Activated naive CD4-positive, alpha-beta T cell treated with anti-CD3 and anti-CD28 coated beads, Interleukin-2, amount 50 U/mL, for 72 hours (primary cell): ENCODE data around the gene TMEM198. TPM values are rescaled to one million over a fixed set of nuclear protein-coding genes. Genes with fewer than 3 reads are reported as not detected.

ENCODE experiments used
- ATAC-seq, 2 donors: fragments of 150-1000 bp; cut with Tn5 transposase; 2 replicates each; pipeline ENCODE4 v1.10.0; 2021; ENCODE audit warnings: mild to moderate bottlenecking in 2 of 2, moderate library complexity in 2 of 2
- DNase-seq, 2 donors: peaks; one replicate each; pipeline ENCODE4 v3.0.0; 2021 to 2022; ENCODE audit warnings: low spot score in 2 of 2
- H3K27ac Mint-ChIP-seq, 2 donors: one replicate each; pipeline ENCODE4 v1.8.0; 2022; ENCODE audit warnings: mild to moderate bottlenecking in 2 of 2, mixed read lengths in 2 of 2
- H3K36me3 Mint-ChIP-seq, 2 donors: one replicate each; pipeline ENCODE4 v1.8.0; 2022; ENCODE audit warnings: mixed read lengths in 2 of 2
- H3K9me3 Mint-ChIP-seq, 2 donors: one replicate each; pipeline ENCODE4 v1.8.0; 2022; ENCODE audit warnings: mixed read lengths in 2 of 2
- total RNA-seq, 2 donors: library from RNA; stranded (reverse); gene quantifications; one replicate each; pipeline ENCODE4 v1.2.3, GENCODE V29; 2022

Gene TMEM198
- total RNA-seq, 2 donors from 2014 or later = 1.8 to 6.1 TPM

GRCh38 chr2:219517954-219518778, 25.7 kb upstream of the TMEM198 start:
- DNase-seq = no peak
- no peaks in the 10 kb centered on the region for H3K36me3 Mint-ChIP-seq
- ATAC-seq = no peak
- no peak overlapping the region for H3K27ac Mint-ChIP-seq
- H3K9me3 Mint-ChIP-seq = no peaks in the 10 kb centered on the region

DNA sequence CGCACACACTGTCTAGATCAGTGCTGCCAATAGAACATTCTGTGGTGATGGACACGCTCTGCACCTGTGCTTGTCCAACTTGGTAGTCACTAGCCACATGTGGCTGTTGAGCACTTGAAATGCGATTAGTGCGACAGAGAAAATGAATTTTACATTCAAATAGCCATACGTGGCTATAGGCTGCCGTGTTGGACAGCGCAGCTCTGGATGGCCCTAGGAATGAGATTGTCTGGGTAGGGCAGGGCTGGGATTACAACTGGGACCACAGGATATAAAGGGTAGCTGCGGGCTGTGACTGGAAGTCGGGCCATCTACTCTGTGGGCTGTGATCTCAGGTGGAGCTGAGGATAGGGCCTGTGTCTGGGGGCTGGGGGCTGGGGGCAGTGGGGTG, 24.3 kb upstream of the TMEM198 start:
- DNase-seq = no peak
- Mint-ChIP-seq H3K9me3 (no peaks in the 10 kb centered on the region), H3K36me3 (no peaks in the 10 kb centered on the region), H3K27ac (no peak overlapping the region)
- no peak for ATAC-seq

DNA sequence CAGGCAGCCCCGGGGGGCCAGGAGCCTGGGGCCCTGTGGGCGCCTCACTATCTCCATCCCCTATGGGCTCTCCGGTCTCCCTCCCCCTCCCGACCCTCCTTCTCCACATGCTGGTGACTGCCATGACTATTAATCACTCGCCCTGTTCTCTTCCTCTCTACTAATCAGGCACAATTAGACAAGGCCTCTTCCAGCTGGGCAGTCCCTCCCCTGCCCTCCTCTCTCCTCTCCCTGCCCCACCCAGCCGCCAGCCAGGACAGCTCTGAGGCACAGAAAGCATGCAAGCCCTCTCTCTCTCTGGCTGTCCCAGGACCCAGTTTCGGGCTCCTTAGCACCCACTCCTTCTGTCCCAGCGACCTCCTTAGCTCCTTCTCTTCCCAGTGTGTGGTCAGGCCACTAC, 23.7 kb upstream of the TMEM198 start:
- DNase-seq (no peak), ATAC-seq (no peak)
- no peak overlapping the region for H3K27ac Mint-ChIP-seq
- H3K9me3 Mint-ChIP-seq = no peaks in the 10 kb centered on the region
- H3K36me3 Mint-ChIP-seq = no peaks in the 10 kb centered on the region

GRCh38 chr2:219521066-219521880, 22.6 kb upstream of the TMEM198 start:
- DNase-seq (no peak), ATAC-seq (peak; percentile 18 to 41)
- H3K9me3 Mint-ChIP-seq = no peaks in the 10 kb centered on the region
- peak overlapping the region in 1 of 2 donors; percentile 9 for H3K27ac Mint-ChIP-seq
- H3K36me3 Mint-ChIP-seq = no peaks in the 10 kb centered on the region

- no peaks in the 10 kb centered on the region for H3K36me3 Mint-ChIP-seq
These were observed 21.5 kb upstream of the TMEM198 start for GRCh38 chr2:219522111-219523030.

DNA sequence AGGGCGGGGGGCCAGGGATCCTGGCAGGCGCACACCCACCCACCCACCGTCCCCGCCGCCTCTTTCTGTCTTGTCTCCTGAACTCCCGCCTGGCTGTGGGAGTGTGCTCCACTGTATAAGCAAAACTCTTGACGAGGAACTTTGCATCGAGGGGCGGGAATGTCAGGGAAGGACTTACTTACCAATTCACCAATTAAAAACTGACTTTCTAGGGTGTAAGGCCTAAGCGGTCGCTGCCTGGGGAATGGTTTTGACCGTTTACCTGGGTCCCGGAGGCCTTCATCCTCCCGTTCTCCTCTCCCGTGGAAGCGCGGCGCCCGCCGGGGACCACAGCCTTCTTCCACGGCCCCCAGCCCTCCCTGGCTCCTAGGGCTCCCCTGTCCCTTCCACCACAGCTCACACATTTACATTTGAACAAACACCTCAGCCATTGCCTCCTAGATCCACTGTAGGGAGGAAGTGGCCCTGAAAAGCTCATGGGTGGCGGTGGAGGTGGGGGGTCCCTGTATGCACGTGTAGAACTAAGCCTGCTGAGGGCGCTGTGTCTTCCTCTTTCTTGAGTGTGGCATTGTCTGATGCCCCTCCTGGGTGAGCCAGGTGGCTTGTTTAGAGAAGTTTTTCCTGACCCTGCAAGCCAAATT, 20.7 kb upstream of the TMEM198 start:
- ATAC-seq (no peak), DNase-seq (no peak)
- Mint-ChIP-seq H3K27ac (no peak overlapping the region), H3K36me3 (no peaks in the 10 kb centered on the region), H3K9me3 (no peaks in the 10 kb centered on the region)

More at GRCh38 chr2:219522111-219523030, 21.5 kb upstream of the TMEM198 start:
- Mint-ChIP-seq H3K9me3 (no peaks in the 10 kb centered on the region), H3K27ac (no peak overlapping the region)
- no peak for DNase-seq
- ATAC-seq = no peak

GRCh38 chr2:219524817-219525216, 19.0 kb upstream of the TMEM198 start:
- no peak for DNase-seq

GRCh38 chr2:219525533-219526232, 18.1 kb upstream of the TMEM198 start:
- ATAC-seq = no peak
- Mint-ChIP-seq H3K9me3 (no peaks in the 10 kb centered on the region), H3K27ac (no peak overlapping the region), H3K36me3 (no peaks in the 10 kb centered on the region)
- no peak for DNase-seq

More at GRCh38 chr2:219524817-219525216, 19.0 kb upstream of the TMEM198 start:
- no peaks in the 10 kb centered on the region for H3K36me3 Mint-ChIP-seq
- no peak overlapping the region for H3K27ac Mint-ChIP-seq
- no peak for ATAC-seq
- H3K9me3 Mint-ChIP-seq = no peaks in the 10 kb centered on the region

- ATAC-seq (no peak), DNase-seq (no peak)
- Mint-ChIP-seq H3K9me3 (no peaks in the 10 kb centered on the region), H3K36me3 (no peaks in the 10 kb centered on the region), H3K27ac (no peak overlapping the region)
These were observed 17.3 kb upstream of the TMEM198 start for GRCh38 chr2:219526320-219527075.

GRCh38 chr2:219527076-219527394, 16.8 kb upstream of the TMEM198 start:
- no peak for ATAC-seq
- H3K9me3 Mint-ChIP-seq = no peaks in the 10 kb centered on the region
- H3K36me3 Mint-ChIP-seq = no peaks in the 10 kb centered on the region
- no peak overlapping the region for H3K27ac Mint-ChIP-seq
- DNase-seq = no peak

DNA sequence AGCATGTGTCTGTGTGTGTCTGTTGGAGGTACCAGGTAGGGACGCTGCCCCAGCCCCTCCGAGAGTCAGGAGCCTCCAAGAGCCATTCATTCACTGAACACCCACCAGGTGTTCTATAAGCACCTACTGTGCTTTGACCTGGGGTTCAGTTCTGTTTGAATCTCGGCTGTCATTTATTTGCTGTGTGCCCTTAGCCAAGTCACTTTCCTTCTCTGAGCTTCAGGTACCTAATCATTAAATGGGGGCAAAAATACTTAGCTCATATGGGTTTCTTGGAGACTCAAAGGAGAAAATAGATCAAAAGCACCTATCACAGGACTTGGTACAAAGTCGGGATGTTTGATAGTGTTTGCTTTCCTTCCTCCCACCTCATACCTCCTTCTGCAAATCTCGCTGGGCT, 16.4 kb upstream of the TMEM198 start:
- H3K9me3 Mint-ChIP-seq = no peaks in the 10 kb centered on the region
- ATAC-seq (no peak), DNase-seq (no peak)
- no peak overlapping the region for H3K27ac Mint-ChIP-seq
- no peaks in the 10 kb centered on the region for H3K36me3 Mint-ChIP-seq

- peak; percentile 89 to 92 for ATAC-seq
- peak; percentile 77 to 93 for DNase-seq
- no peak overlapping the region for H3K27ac Mint-ChIP-seq
- no peaks in the 10 kb centered on the region for H3K9me3 Mint-ChIP-seq
- no peaks in the 10 kb centered on the region for H3K36me3 Mint-ChIP-seq
These were observed 13.5 kb upstream of the TMEM198 start for GRCh38 chr2:219530048-219530963.

GRCh38 chr2:219531639-219532377, 12.0 kb upstream of the TMEM198 start:
- no peaks in the 10 kb centered on the region for H3K36me3 Mint-ChIP-seq
- no peak overlapping the region for H3K27ac Mint-ChIP-seq
- ATAC-seq = no peak
- DNase-seq = no peak
- H3K9me3 Mint-ChIP-seq = no peaks in the 10 kb centered on the region

DNA sequence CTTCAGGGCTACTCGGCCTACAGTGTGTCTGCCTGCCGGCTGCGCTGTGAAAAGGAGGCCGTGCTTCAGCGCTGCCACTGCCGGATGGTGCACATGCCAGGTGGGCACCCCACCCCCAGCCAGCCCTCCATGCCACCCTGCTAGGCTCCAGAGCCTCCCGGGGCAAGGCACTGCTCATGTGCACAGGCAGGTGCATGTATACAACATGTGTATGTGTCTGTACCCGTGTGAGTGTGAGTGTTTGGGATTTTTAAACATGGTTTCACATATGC, 11.5 kb upstream of the TMEM198 start:
- ATAC-seq (no peak), DNase-seq (no peak)
- Mint-ChIP-seq H3K9me3 (no peaks in the 10 kb centered on the region), H3K27ac (no peak overlapping the region), H3K36me3 (no peaks in the 10 kb centered on the region)
